Astrocyte (in vitro differentiated cells and primary cell): ENCODE results near the gene ME1.
"Not testable (repeated sequence)": the region's sequence is repeated elsewhere in the genome, so short reads cannot be mapped to it uniquely, and the experiment has no call there.

Experiments used
- EZH2 ChIP-seq: IDR thresholded peaks from 2 replicates; pipeline ENCODE4 v1.6.1; 2012; ENCODE audit warnings: mild to moderate bottlenecking, low read length, inconsistent platforms; ENCODE audit not compliant: insufficient read depth
- TF ChIP-seq, protein P1 (sequence below): IDR thresholded peaks from 2 replicates; pipeline ENCODE4 v1.5.1; 2011; ENCODE audit warnings: low read depth, mild to moderate bottlenecking, inconsistent platforms, low read length, moderate library complexity; ENCODE audit not compliant: insufficient read depth

GRCh38 chr6:83191974-83192373 is 238.9 kb downstream of the ME1 start:
- TF ChIP-seq, protein P1, sequence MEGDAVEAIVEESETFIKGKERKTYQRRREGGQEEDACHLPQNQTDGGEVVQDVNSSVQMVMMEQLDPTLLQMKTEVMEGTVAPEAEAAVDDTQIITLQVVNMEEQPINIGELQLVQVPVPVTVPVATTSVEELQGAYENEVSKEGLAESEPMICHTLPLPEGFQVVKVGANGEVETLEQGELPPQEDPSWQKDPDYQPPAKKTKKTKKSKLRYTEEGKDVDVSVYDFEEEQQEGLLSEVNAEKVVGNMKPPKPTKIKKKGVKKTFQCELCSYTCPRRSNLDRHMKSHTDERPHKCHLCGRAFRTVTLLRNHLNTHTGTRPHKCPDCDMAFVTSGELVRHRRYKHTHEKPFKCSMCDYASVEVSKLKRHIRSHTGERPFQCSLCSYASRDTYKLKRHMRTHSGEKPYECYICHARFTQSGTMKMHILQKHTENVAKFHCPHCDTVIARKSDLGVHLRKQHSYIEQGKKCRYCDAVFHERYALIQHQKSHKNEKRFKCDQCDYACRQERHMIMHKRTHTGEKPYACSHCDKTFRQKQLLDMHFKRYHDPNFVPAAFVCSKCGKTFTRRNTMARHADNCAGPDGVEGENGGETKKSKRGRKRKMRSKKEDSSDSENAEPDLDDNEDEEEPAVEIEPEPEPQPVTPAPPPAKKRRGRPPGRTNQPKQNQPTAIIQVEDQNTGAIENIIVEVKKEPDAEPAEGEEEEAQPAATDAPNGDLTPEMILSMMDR, result not testable (repeated sequence)
- not testable (repeated sequence) for TF ChIP-seq EZH2
